GM19023 (cell line): ENCODE data around the gene PREPL.

Experiments used
- ATAC-seq: cut with Tn5 transposase; IDR thresholded peaks from one replicate; pipeline ENCODE4 v1.9.1; 2021; ENCODE audit warnings: mild to moderate bottlenecking, moderate library complexity; ENCODE audit not compliant: unreplicated experiment

The PREPL gene

DNA sequence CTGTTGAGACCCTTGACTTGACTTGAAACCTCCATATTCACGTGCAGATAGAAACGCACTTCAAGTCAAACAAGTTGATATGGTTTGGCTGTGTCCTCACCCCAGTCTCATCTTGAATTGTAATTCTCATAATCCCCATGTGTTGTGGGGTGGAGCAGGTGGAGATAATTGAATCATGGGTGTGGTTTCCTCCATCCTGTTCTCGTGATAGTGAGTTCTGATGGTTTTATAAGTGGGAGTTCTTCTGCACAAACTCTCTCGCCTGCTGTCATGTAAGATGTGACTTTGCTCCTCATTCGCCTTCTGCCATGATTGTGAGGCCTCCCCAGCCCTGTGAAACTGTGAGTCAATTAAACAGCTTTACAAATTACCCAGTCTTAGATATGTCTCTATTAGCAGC, 64.6 kb downstream of the PREPL start:
- ATAC-seq: no peak

DNA sequence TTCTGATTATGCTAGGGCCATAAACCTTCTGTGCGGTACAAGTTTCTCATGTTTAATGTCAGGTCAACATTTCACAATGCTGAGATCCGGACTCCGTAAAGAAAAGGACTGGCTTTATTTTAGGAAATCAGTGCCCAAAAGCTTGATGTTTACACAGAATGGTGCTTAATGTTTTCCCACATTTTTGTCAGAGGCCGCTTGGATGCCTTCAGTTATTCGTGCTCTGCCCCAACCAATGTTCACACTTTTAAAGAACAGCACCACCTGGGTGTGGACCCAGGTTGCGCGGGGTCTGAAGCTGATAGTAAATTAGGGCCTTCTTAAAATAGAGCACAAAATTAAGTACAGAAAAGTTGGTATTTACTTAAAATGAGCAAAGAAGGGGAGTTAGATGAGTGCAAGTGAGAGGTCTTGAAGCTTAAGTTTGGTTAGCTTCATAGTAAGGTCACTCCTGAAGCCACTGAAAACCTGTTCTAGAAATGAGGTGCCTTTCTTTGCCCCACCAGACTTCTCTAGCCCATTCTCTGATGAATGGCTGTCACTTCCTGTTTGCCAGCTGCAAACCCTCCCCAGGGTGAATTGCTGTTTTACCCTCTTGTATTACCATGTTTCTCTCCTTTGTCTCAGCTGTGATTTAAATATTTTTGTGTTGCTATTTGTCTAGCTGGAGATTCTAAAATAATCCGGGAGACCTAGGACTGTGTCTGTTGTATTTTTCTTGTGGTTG, 65.5 kb downstream of the PREPL start:
- ATAC-seq: no peak

DNA sequence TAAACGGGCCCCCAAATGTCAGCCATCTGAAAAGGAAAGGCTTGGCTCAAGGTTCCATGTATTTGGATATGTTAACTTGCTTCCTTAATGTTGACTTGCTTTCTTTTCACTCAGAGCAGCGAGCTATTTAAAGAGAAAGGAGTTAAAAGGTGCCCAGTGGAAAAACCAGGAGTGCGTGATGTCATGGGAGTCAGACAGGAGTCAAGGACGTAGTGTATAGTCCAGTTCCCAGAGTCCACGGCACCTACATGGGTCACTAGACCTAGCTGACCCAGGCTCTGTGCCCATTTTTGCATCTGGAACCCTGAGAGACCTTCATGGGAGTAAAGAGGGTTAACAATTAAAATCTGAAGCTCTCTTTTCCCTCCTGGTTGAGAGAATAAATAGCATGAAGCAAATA, 66.2 kb downstream of the PREPL start:
- no peak for ATAC-seq

DNA sequence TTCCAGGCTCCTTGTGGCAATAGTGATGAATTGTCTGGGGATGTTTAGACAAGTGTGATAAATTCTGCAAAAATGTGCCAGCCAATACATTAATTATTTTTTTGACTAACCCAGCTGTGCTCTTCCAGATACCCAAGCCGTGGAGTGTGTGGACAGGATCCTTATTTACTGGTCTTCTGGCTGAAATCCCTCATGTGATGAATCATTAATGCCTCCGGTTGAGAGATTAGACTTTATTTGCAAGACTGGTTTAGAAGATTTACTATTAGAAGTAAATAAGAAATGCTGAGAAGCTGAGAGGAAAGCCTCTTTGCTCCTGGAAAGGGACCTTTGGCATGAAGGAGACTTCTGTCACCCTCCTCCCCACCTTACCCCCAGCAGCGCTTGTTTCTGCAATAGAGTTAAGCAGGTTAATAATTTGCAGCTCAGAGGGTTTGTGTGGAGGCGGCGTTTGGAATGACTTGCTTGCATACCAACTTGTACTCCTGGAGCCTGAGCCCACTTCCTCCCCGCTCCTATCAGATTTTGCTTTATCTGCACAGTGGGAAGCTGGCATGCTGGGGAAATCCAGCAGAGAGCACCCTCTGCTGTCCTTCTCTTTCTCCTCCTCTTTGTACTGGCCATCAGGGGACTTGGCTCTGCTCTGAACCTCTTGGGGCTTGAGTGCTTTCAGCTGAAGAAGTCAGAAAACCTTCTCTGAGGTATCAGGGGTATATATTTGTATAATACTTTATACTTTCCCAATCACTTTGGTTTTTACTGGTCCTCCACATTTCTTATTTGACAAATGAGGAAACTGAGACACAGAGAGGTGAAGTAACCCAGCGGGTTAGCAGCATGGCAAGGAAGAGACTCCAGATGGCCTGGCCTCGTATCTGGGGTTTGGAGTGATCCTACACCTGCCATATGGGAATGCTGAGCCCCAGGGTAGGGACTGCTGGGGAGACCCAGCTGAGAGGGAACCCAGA, 69.7 kb downstream of the PREPL start:
- no peak for ATAC-seq

DNA sequence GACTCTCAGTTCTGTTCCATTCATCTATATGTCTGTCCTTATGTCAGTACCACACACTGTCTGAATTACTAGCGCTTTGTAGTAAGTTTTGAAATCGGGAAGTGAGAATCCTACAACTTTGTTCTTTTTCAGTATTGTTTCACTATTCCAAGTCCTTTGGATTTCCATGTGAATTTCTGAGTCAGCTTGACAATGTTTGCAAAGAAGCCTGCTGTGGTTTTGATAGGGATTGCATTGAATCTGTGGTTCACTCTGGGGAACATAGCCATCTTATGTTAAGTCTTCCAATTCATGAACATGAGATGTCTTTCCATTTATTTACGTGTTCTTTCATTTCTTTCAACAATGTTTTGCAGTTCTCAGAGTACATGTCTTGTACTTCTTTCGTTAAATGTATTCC, 71.0 kb downstream of the PREPL start:
- no peak for ATAC-seq

DNA sequence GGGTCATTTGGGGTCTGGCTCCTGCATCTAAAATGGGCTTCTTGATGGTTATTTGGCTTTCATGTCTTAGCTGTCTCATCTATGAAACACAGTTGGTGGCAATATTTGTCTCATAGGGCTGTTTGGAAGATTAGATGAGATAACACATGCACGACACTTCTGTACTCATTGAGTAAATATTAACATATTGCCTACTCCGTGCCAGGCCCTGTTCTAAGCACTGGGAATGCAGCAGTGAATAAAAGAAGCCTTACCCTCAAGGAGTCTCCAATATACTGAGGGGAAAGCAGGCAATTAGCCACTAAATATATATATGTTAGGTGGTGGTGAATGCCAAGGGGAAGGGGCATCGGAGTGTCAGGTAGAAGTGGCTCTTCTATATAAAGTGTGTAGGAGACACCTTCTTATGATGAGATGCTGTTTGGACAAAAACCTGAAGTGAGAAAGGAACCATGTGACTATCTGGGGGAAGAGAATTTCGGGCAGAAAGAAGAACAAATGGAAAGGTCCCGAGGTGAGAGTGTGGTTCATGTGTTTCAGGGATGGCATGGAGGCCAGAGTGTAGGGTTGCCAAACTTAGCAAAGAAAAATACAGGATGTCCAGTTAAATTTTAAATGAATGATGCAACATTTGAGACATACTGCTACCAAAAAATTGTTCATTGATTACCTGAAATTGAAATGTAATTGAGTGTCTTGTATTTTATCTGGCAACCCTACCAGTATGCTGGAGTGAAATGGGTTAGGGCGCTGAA, 74.2 kb downstream of the PREPL start:
- ATAC-seq: no peak

DNA sequence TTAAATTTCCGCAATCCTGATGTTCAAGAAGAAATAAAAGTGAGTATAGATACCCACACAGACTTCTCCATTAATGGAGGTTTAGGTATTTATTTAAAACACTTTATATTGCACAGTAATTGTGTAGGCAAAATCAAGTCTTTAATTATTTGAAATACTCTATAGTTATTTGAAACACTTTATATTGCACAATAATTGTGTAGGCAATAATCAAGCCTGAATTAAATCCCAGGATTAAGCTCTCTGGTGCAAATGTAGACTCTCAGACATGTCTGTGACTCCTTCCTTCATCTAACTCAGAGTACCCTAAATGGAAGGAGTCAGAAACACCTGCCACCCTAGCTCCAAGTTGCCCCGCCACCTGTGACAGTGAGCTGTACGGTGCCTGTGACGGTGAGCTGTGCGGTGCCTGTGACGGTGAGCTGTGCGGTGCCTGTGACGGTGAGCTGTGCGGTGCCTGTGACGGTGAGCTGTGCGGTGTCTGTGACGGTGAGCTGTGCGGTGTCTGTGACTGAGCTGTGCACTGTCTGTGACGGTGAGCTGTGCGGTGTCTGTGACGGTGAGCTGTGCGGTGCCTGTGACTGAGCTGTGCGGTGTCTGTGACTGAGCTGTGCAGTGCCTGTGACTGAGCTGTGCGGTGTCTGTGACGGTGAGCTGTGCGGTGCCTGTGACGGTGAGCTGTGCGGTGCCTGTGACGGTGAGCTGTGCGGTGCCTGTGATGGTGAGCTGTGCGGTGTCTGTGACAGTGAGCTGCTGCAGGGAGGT, 75.0 kb downstream of the PREPL start:
- no peak for ATAC-seq

DNA sequence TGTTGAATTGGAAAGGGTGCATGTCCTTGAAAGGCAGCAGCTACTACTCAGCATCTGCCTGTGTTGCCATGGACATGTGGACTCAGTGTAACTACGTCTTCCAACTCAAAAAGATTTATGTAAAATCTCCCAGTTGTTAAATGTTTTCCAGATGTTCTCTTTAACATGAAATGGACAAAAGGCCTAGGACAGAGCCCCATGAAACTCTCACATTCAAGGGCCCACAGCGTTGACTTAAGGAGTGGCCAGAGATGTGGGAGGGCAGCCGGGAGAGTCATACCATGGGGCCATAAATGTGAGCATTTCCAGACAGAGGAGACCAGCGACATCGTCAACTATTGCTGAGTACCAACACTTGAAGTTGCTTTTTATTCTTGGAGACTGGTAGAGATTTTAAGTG, 76.1 kb downstream of the PREPL start:
- no peak for ATAC-seq

DNA sequence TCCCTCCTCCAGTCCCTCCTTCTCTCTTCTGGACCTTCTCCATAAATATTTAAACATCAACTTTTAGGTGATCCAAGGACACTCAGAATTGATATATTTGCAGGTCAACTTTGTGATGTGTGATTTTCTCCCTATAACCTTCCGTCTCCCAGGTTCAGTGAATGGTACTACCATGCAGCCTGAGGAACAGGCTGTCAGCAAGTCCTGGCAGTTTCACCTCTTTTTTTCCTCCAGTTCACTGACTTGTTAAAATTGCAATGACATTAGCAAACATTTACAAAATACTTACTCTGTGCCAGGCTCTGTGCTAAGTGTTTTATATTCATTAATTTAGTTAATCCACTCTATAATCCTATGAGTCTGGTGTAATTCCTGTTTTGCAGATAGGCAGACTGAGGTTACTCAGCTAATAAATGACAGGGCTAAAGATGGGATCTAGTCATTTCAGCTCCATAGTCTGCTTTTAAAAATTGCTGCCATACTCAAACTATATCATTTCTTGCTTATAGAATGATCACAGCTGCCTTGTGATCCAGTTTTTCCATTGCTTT, 78.1 kb downstream of the PREPL start:
- ATAC-seq: no peak

DNA sequence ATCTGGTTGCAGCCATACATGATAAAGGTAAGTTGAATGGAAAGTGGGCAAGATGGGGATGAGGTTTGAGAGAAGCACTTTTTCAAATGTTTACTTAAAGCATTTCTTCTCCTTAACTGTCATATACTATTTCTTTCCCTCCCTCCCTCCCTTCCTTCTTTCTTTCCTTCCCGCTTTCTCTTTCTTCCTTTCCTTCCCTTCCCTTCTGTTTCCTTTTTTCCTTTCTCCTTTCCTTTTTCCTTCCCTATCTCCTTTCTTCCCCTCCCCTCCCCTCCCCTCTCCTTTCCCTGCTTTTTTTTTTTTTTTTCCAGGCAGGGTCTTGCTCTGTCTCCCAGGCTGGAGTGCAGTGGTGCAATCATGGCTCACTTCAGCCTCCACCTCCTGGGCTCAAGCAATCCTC, 80.4 kb downstream of the PREPL start:
- no peak for ATAC-seq

DNA sequence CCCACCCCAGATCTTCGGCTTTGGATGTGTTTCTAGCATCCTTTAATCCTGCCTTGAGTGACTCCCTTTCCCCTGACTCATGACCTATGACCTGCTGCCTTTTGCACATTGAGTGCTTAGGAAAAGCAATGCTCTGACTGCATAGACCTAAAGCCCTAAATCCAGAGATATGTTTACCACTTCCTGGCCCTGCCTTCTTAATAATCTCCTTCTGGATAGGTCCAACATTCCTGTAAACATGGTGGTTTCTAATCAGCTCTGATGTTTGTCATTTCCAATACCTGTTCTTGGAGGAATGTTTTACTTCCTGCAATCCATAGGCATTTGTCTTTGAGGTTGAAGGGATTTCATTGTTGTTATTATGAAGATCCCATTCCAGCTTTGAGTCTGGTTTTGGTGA, 83.8 kb downstream of the PREPL start:
- no peak for ATAC-seq

DNA sequence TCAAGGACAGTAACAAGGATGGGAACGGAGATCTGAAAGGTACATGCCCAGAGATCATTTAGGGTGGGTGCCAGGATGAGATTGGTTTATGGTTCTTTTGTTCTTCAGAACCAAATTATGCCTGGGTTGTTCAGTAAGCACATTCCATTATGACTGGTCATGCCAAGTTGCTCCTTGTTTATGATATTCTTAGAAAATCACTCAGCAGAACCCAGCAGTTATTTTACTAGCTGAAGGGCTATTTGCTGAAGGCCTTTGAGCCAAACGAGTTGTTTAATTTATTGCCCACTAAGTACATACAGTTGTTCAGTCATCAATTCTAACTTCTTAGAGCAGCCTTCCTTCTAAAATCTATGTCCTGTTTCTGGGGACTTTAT, 85.4 kb downstream of the PREPL start:
- ATAC-seq: no peak

DNA sequence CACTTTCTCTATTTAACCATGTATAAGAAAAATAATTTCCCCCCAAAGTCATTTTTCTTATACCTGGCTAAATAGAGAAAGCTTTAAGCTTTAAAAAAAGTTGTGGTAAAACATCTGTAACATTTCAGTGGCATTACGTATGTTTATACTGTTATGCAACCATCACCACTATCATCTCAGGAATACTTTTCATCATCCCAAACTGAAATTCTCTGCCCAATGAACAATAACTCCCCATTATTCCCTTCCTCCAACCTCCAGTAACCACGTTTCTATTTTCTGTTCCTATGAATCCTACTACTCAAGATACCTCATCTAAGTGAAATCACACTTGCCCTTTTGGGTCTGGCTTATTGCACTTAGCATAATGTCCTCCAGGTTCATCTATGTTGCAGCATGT, 87.7 kb downstream of the PREPL start:
- no peak for ATAC-seq

DNA sequence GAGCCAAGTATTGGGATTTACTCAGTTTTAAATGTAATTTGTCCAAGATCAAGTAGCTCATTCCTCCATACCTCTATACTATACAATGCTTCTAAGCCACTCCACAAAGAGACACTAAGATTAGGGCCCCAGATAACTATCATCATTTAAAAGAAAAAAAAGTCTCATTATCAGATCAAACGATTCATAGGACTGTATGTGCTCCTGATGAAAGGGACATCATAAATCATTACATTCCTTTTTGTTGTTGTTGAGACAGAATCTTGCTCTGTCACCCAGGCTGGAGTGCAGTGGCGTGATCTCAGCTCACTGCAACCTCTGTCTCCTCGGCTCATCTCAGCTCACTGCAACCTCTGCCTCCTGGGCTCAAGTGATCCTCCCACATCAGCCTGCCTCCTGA, 88.2 kb downstream of the PREPL start:
- ATAC-seq: no peak

DNA sequence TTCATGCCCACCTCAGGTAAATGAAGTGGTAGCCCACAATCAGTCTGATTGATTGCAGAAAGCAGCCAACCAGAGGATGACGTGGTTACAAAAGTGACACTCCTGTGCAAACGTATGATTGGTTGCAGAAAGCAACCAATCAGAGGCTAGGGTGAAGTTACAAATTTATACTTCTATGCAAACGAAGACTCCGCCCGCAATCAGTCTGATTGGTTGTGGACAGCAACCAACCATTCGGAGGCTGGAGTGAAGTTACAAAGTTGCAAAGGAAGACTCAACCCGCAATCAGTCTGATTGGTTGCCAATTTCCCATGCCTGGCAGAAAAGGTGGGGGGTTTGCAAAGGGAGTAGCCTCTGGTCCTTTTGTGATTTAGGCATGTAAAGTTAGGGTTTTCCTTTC, 90.0 kb downstream of the PREPL start:
- ATAC-seq: no peak

DNA sequence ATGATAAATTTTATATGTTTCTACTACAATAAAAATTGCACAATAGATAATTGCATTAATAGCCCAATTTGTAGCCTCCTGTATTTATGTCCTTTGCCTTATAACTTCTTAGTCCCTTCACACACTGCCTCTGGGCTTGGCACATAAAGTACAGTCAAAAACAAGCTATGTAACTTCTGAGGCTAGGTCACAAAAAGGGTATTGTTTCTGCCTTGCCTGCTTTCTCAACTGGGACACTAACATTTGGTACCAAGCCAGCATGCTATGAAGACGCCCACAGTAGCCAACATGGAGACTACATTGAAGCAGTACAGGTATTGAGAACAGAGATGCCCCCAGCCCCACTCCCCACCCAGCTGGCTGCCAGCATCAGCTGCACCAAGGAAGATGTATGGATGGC, 91.5 kb downstream of the PREPL start:
- ATAC-seq: no peak

DNA sequence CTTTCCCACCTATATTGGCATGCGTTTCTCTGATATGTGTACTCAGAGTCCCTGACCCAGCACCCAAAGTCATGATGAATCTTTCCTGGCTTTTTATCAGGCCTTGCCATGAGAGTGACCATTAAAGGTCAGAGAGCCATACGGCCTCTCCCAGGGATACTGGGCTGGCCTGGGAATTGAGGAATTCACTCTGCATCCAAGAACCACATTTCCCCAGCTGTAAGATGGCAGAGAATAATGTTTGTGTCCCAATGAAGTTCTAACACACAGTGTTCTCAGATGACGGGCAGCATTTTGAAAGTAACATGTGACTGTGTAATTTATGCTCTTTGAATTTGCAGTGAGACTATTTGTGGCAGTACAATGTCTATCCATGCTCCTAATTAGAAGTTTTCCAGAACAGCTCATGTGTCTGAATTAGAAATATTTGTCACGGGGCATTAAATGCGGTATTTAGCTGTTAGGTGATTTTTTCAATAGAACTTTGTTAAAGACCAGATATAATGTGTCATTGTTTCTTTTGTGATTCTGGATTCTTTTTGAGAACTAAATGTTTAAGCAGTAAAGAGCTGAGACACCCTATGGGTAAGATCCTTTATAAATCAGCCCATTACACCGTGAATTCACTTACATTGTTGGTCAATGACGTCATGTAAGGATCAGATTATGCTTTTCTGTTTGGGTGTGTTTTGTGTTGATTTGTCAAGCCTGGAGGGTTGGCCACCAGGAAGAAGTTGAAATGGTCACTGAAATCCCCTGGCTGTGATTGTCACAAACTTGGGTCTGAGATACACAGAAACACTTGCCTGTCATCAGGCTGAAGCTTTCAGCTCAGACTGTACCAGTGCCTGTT, 93.3 kb downstream of the PREPL start:
- no peak for ATAC-seq
